Tongue (tissue), 2 donors: ENCODE measurements around the gene KDF1. TPM values are rescaled to one million over a fixed set of nuclear protein-coding genes. Genes with fewer than 3 reads are reported as not detected.

Source experiments
- DNase-seq: peaks from one replicate; pipeline ENCODE4 v3.0.0-alpha.2; 2015
- total RNA-seq: library from RNA; depleted of rRNA; stranded (reverse); fragments of >200 nt; gene quantifications from one replicate; pipeline ENCODE4 v1.2.3, GENCODE V29; 2014

KDF1 gene
- total RNA-seq, 1 donor from 2014 or later, result 2.3 TPM

DNA sequence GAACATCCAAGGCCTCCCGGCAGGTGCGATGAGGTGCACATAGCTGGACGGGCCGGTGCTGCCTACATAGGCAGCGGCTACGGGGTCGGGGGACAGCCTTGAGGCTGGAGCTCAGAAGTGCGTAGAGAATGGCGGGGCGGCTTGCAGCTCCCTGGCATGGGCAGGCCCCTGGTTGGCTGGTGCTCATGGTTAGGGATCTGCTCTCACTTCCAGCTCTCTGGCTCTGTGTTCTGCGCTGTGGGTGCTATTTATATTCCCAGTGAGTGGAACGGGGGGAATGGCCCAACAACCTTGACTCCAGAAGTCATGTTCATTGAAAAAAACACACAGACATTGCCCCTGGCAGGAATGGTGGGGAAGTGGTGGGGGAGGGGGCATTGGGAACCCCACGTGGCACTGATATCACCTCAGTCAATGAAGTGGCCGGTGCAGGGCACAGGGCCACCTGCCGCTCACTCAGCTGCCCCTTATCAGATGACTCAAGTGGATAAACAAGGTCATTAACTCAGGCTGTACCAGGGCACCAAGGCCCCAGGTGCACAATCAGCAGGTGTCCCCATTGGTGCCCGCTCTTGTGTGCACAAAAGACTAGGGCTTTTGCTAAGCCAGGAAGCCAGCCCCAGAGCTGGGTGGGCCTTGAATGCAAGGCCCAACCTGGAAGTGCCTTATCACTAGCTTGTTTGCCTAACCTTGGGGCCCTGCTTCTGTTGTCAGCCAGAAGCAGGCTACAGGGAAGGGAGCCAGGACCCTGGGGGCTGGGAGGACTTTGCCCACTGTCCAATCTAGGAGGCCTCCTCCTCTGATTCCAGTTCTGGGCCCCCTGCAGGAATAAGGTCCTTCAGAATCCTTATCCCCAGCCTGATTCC, 46.3 kb downstream of the KDF1 start, which contains the start of gene NR0B2:
TSS of gene NR0B2 (minus strand) at position 222 of the 866 bp plus-strand sequence. CDS start at position 187, 35 bp downstream.
- DNase-seq, result no peak

- DNase-seq, result no peak
Measured at GRCh38 chr1:26913389-26913753, 46.9 kb downstream of the KDF1 start.

- DNase-seq, result no peak
Measured at GRCh38 chr1:26912147-26912490, 48.1 kb downstream of the KDF1 start.

- no peak for DNase-seq
Measured at GRCh38 chr1:26911399-26912146, 48.7 kb downstream of the KDF1 start.

DNA sequence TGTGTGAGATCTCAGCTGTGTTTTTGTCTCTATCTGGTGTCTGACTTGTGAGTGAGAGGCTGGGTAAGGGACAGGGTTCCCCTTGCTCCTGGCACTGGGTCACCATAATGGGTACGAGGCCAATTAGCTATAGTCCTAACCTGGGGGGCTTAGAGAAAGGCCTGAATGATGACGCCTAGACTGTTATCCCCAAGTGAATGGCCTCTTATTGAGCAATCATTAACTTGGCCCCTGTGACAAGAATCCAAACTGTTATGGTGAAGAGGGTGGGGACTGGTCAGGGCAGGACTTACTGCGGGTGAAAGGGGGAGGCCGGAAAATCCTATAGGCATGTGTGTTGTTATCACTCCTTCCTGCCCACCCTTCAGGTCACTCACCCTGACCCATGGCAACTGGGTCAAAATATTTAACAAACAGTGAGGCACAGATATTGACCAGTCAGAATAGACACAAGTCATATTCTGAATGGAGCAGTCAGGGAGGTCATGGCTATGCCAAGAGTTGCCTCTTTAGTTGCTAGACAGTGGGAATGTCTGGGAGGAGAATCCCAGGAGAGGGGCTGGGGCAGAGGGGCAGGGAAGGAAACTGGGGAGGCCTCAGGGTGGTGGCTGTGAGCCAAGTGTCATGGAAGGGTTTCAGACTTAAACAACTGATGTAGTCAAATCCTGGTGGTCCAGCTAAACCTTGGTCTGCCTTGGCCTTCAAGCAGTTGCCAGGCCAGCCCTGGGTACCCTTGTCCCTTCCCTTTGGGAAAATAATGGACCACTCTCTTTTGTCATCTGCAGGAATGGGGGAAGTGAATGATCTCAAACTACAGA, 49.7 kb downstream of the KDF1 start:
- no peak for DNase-seq

- no peak for DNase-seq
Measured at GRCh38 chr1:26909951-26910342, 50.3 kb downstream of the KDF1 start.

- no peak for DNase-seq
Measured at GRCh38 chr1:26907071-26907917, 53.0 kb downstream of the KDF1 start.

DNA sequence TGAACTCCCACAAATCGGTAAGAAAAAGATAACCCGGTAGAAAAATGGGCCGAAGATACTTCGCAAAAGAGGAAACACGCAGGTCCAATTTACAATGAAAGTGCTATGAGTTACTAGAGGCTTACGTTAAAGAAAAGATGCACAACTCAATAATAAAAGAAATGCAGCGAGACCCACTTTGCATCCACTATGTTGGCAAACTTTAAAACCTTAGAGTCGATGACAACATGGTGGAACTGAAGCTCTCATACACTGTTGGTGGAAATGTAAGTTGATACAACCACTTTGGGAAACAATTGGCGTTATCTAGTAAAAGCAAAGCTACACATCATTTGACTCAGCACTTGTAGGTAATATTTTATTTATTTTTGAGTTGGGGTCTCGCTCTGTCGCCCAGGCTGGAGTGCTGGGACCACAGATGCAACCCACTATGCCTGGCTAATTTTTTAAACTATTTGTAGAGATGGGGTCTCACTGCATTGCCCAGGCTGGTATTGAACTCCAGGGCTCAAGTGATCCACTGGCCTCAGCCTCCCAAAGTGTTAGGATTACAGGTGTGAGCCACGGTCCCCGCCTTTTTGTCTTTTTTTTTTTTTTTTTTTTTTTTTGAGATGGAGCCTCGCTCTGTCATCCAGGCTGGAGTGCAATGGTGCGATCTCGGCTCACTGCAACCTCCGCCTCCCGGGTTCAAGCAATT, 59.3 kb downstream of the KDF1 start:
- DNase-seq, result no peak

GRCh38 chr1:26900001-26900814, 60.1 kb downstream of the KDF1 start, which contains the start of gene GPATCH3:
GPATCH3 (minus strand) TSS chr1:26900467; CDS start chr1:26900442, 25 bp downstream.
- peak; percentile 97 for DNase-seq

Other genes with a start within 250 kb of the KDF1 start
- gene PIGV, start 172.5 kb downstream of the KDF1 start, total RNA-seq, result 8.8 TPM
- 8.2 TPM for gene ZDHHC18, start 133.8 kb downstream of the KDF1 start, total RNA-seq
- 66.7 TPM for gene SFN, start 97.3 kb downstream of the KDF1 start, total RNA-seq
- 10.2 TPM for gene GPN2, start 70.2 kb downstream of the KDF1 start, total RNA-seq
- 10.5 TPM for gene GPATCH3, start 60.0 kb downstream of the KDF1 start, total RNA-seq
- gene NR0B2, start 46.5 kb downstream of the KDF1 start, total RNA-seq, result not detected
- gene NUDC, start 38.7 kb downstream of the KDF1 start, total RNA-seq, result 30.1 TPM
- 4.5 TPM for gene TRNP1, start 33.2 kb upstream of the KDF1 start, total RNA-seq
- gene TENT5B, start 52.4 kb upstream of the KDF1 start, total RNA-seq, result 4.2 TPM
- gene SLC9A1, start 194.7 kb upstream of the KDF1 start, total RNA-seq, result 6.4 TPM